Fibroblast of the conjunctiva (primary cell): ENCODE measurements around the gene IGLON5.

ENCODE experiments used
- DNase-seq: peaks from one replicate; pipeline ENCODE4 v3.0.0-alpha.2; 2010; ENCODE audit warnings: low read depth

IGLON5 gene

DNA sequence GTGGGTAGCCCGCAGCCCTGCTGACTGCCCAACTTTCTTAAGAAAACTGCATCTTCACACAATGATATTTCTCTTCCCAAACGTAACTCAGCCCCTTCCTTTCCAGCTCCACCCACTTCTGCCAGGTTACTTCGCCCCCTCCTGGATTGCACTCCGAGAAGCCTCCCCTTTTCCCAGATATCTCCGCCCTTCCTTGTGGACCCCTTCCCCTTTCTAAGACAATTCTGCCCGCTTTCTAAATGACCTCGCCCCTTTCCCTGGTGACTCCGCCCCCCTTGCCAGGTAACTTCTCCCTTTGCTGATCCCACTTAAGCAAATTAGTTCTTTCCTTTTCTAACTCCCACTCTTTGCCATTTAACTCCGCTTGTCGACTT, 27.9 kb downstream of the IGLON5 start:
- DNase-seq: no peak

- DNase-seq: peak; percentile 96
Observed at GRCh38 chr19:51339687-51340656, 28.5 kb downstream of the IGLON5 start.

GRCh38 chr19:51341066-51341465, 29.6 kb downstream of the IGLON5 start:
- DNase-seq: no peak

DNA sequence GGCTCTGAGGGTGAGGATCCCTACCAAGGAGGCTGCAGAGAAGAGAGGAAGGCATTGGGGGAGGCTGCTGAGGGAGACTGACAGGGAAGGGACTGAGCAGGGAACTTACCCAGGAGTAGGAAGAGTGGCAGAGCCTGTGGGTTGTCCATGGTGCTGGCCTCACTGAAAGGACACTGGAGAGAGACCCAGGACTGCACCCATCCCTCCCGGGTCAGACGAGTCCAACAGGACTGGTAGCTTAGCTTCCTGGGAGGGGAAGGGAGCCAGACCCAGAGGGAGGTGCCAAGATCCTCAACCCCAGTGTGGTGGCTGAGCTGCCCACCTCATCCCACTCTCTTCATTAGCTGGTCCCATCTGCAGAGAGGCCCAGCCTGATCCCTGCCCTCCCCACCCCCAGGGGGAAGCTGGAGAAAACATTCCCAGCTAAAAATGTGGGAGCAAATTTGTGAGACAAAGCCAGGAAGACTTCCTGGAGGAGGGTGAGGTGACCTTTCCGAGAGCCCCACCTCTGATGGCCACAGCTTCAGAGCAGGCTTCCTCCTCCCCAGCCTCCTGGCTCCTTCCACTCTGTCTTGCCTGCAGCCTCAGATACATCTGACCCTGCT, 30.6 kb downstream of the IGLON5 start, which contains the start of gene VSIG10L:
VSIG10L (minus strand) TSS at position 164 of the 605 bp plus-strand sequence; CDS start at position 149, 15 bp downstream.
- no peak for DNase-seq

DNA sequence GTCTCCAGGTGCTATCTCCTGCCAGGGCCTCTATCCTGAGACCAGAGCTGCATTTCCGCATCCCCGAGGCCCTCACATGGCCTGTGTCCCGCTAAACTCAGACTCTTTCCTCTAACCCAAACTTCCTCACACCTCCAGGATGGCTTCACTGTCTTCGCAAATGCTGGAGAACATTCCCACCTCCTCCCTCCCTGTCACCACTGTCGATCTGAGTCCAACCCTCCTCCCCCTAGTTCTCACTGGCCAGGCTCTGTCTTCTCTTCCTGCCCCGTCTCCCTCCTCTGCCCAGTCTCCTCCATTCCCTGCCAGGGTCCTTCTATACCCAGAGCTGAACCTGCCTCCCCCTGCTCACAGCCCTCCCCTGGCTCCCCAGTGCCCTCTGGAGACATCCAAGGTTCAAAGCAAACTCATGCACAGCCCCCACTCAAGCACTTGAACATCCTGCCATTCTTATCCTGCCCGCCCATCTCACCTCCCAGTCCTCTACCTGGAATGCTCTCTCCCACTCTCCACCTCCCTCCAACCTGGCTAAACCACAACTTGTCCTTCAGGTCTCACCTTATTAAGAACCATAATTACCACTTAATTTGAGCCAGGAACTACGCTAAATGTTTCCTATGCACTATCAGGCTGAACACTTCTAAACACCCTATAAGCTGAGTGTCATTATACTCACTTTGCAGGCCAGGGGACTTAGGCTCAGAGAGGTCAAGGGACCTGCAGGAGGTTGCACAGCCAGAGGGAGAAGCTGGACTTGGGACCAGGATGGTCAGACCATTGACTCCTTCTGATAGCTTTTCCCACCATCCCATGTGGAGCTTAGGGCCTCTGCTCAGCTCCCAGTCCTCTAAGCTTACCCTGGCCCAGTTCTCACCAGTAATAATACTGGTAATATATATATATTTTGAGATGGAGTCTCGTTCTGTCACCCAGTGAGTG, 31.5 kb downstream of the IGLON5 start:
- DNase-seq: no peak

GRCh38 chr19:51345076-51345620, 33.7 kb downstream of the IGLON5 start:
- DNase-seq: no peak

- DNase-seq: no peak
Observed at GRCh38 chr19:51346742-51347141, 35.3 kb downstream of the IGLON5 start.

GRCh38 chr19:51347209-51347928, 35.9 kb downstream of the IGLON5 start:
- DNase-seq: no peak

DNA sequence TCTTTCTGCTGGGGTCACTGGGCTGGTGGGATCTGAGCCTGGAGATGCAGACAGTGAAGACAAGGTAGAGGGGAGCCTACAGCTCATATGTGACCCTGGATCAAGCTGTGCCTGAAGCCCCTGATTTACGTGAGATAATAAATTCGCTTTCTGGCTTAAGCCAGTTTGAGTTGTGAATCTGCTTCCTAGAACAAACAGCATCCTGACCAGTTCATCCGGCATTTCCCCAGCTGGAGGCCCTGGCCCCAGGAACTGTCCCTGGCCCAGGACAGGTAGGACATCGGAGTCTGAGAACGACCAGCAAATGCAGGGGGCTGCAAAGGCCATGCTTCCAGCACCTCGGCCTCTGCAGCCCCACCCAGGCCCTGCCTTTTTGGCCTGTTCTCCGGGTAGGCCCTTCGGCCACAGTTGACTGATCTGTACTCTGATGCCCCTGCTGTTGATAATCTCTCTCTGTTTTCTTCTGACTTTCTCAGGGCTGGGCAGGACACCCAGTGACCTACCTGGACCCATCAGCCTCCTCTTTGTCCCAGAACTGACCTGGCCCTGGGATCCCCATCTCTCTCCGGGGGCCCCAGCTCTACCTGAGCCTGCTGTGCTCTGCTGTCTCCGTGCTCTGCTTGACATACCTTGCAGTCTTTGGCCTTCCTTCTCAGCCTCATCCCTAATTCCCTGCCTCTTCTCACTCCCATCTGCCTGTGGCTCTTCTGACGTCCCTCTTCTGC, 40.0 kb downstream of the IGLON5 start:
- DNase-seq: no peak

DNA sequence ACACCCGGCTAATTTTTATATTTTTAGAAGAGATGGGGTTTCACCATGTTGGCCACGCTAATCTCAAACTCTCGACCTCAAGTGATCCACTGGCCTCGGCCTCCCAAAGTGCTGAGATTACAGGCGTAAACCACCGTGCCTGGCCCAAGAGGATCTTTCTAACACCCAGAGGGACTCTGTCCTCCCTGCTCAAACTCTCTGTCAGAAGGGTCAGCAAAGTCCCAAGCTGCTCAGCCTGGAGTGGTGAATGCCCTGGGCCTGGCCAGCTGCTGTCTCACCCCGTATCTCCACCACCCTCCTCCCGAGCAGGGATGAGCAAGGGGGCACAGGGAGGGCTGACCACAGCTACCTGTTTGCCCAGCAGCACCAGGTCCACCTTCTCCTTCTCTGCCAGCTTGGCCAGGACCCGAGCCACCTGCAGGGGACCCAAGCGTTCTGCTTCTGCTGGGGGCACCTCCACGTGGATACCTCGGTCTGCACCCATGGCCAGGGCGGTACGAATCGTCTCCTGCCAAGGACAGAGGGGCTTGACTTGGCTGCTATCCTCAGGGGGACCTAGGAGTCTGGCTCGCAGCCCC, 41.4 kb downstream of the IGLON5 start:
- DNase-seq: no peak

GRCh38 chr19:51354103-51354741, 42.8 kb downstream of the IGLON5 start:
- no peak for DNase-seq

DNA sequence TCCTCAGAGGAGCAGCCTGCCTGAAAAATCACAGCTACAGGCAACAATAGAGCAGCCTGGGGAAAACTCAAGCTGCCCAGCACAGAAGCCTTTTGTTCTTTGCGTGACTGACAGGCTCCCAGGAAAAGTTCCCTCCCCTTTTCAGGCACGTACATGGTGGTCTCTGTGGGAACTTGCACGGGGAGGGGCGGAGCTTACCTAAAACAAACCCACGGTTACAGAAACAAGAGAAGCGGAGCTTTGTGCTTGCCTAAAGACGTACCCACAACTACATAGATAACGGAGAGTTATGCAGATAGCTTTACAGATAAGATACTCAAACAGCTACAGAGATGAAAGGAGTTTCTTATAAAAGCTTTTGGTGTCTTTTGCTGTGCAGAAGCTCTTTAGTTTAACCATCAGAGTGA, 43.3 kb downstream of the IGLON5 start:
- DNase-seq: no peak

DNA sequence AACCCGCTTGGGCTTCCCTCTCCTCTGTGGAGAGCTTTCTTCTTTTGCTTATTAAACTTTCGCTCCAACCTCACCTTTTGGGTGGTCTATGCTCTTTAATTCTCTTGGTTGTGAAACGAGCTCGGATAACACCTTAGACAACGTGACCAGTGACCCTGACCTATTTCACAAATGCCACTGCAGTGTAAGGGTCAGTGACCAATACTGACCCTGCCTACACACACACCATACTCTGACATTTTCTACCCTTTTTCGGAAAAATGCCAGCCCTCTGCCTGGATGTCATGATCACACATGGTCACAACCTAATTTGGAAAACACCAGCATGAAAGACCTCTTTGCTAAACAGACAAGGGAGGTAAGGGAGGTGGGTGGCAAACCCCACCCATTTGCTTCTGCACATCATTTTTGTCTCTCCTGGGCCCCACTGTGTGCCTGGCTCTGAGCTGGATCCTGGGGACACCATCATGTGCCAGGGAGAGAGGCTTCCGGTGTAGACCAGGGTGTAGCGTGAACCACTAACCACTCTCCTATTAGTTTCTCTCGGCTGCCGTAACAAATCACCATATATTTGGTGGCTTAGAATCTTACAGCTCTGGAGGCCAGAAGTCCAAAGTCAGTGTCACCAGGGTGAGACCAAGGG, 44.8 kb downstream of the IGLON5 start:
- DNase-seq: no peak

DNA sequence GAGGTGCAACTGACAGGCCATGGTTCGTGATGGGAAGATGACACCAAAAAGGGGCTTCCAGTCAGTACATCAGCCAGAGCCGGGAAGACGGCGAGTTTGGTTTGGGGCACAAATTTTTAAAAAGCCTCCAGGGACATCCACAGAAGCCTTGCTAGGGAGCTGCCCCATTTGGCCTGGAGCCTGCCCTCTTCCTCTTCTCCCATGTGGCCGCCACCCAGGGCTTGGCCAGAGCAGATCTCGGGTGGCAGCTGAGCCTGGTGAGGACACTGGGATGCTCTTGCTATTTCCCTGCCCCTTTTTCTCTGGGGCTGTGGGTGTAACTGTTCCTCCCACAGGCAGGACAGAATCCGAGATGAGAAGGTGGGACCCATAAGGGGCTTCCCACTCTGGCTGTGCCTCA, 46.5 kb downstream of the IGLON5 start:
- DNase-seq: no peak

DNA sequence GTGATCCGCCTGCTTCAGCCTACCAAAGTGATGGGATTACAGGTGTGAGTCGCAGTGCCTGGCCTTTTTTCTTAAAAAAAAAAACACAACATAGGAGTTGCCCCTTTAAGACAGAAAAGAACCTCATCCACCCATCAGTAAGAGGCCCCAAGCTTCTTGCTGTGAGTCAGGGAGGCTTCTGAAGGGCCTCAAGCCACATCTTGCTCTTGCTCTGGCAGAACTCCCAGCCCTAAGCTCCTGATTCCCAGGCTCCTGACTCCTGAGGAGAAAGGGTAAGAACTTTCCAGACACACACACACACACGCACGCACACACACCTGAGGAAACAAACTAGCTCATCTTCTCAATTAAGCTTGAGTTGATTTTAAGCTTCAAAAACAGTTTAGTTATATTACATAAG, 47.9 kb downstream of the IGLON5 start:
- DNase-seq: peak; percentile 82

DNA sequence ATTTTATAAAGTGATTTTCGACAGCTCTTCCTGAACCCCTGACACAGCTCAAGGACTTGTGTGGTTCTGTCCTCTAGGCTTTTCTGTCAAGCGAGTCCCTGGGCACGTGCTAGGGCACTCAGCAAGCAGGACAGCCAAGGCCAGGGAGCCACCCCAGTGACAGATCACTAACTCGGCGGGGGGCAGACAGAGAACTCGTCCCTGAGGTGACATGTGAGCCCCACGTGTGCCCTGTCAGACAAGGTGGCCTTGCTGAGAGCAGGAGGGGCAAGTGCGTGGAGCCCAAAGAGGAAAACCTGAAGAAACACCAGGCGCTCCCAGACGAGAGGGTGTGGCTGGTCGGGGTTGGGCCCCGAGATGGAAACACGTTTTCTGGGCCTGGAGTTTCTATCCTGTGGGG, 49.8 kb downstream of the IGLON5 start:
- no peak for DNase-seq

DNA sequence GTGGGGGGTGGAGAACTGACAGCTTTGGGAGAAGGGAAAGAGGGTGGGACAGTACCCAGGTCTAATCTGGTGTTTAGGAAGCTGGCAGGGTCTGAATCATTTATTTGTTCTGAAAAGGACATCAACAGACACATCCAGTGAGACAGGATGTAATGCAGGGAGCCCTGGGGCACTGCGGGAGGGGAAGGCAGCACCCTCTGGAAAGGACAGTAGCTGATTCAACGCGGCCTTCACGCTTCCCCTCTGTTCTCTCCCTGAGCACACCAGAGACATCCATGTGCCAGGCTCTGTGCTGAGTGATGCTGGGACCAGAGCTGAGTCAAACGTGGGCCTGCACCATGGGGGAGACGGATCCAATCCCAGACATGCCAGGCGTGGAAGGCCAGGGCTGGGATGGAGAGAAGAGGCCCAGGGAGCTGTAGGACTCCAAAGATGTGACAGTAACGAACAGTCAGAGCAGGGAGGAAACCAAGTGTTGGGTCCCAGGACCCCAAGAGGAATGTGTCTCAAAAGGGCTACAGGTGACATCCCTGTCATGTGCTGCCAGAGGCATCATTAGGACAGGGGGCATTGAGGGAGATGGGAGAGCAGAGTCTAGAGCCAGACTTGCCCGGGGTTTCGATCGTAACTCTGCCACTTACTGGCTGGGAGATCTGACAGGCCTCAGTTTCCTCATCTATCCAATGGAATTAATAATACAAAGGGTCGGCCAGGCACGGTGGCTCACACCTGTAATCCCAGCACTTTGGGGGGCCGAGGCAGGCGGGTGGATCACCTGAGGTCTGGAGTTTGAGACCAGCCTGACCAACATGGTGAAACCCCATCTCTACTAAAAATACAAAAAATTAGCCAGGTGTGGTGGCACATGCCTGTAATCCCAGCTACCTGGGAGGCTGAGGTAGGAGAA, 53.0 kb downstream of the IGLON5 start:
- no peak for DNase-seq
